ENCODE data around the gene GBE1. TPM values are rescaled to one million over a fixed set of nuclear protein-coding genes. Genes with fewer than 3 reads are reported as not detected.

GBE1 gene
- polyA plus RNA-seq, 1 of the 3 experiments (the other 2 are of a cell fraction): 14.2 TPM

GRCh38 chr3:81743096-81744025 lies 18.1 kb downstream of the GBE1 start (continued):
- TF ChIP-seq, protein P1, sequence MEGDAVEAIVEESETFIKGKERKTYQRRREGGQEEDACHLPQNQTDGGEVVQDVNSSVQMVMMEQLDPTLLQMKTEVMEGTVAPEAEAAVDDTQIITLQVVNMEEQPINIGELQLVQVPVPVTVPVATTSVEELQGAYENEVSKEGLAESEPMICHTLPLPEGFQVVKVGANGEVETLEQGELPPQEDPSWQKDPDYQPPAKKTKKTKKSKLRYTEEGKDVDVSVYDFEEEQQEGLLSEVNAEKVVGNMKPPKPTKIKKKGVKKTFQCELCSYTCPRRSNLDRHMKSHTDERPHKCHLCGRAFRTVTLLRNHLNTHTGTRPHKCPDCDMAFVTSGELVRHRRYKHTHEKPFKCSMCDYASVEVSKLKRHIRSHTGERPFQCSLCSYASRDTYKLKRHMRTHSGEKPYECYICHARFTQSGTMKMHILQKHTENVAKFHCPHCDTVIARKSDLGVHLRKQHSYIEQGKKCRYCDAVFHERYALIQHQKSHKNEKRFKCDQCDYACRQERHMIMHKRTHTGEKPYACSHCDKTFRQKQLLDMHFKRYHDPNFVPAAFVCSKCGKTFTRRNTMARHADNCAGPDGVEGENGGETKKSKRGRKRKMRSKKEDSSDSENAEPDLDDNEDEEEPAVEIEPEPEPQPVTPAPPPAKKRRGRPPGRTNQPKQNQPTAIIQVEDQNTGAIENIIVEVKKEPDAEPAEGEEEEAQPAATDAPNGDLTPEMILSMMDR (IDR thresholded peaks at IDR 0.05): no peak
- TF ChIP-seq NRF1 (IDR thresholded peaks at IDR 0.05; ENCODE audit: low read depth, low read length): no peak
- TF ChIP-seq GABPA (IDR thresholded peaks at IDR 0.05; ENCODE audit: low read depth): no peak
- peak; percentile 29 to 87; a peak in 3 of 4 replicates for TF ChIP-seq EP300 (IDR thresholded peaks at IDR 0.05; ENCODE audit: borderline replicate concordance in 1 of 2, low read depth in 1 of 2, low read length in 1 of 2)
- peak; percentile 97 for TF ChIP-seq TCF12 (IDR thresholded peaks at IDR 0.05)
- peak; percentile 86; the same call in 1 of the 2 replicates for TF ChIP-seq POLR2AphosphoS5 (IDR thresholded peaks at IDR 0.05; ENCODE audit: low read depth, low read length)
- no peak for TF ChIP-seq RCOR1 (IDR thresholded peaks at IDR 0.05; ENCODE audit: low read length)
- TF ChIP-seq MXI1 (IDR thresholded peaks at IDR 0.05; ENCODE audit: low read depth, low read length): no peak
- no peak for TF ChIP-seq CHD2 (IDR thresholded peaks at IDR 0.05; ENCODE audit: low read length, partially characterized antibody)
- no peak for TF ChIP-seq USF2 (IDR thresholded peaks at IDR 0.05; ENCODE audit: borderline replicate concordance, low read depth, low read length)
- TF ChIP-seq YY1 (IDR thresholded peaks at IDR 0.05; ENCODE audit: low read depth): no peak; the same call in 1 of the 2 replicates
- no peak for TF ChIP-seq EZH2phosphoT487 (IDR thresholded peaks at IDR 0.05; ENCODE audit: borderline replicate concordance, low read depth)
- no peak for TF ChIP-seq RFX5 (IDR thresholded peaks at IDR 0.05; ENCODE audit: low read length)
- peak; percentile 79 for TF ChIP-seq RXRA (IDR thresholded peaks at IDR 0.05; ENCODE audit: borderline replicate concordance, low read depth)
- TF ChIP-seq NFIC (IDR thresholded peaks at IDR 0.05; ENCODE audit: borderline replicate concordance): peak; percentile 96
- no peak for TF ChIP-seq ELF1 (IDR thresholded peaks at IDR 0.05)
- TF ChIP-seq, protein P2, sequence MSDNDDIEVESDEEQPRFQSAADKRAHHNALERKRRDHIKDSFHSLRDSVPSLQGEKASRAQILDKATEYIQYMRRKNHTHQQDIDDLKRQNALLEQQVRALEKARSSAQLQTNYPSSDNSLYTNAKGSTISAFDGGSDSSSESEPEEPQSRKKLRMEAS (IDR thresholded peaks at IDR 0.05; ENCODE audit: low read depth): peak; percentile 5; the same call in 1 of the 2 replicates
- no peak for TF ChIP-seq IRF3 (IDR thresholded peaks at IDR 0.05; ENCODE audit: low read depth, low read length)
